Measurements from ENCODE around the gene C22orf42.
"Not testable (repeated sequence)": the region's sequence is repeated elsewhere in the genome, so short reads cannot be mapped to it uniquely, and the experiment has no call there.

C22orf42 gene

GRCh38 chr22:32164075-32164860, 5.2 kb upstream of the C22orf42 start:
- Histone ChIP-seq H3K27ac (replicated peaks) (peak overlapping the region; percentile 52), H3K27me3 (ENCODE audit: insufficient read depth, poor library complexity, severe bottlenecking) (no peaks in the 10 kb centered on the region), H3K4me3 (replicated peaks; ENCODE audit: insufficient read depth, low read length) (no peak overlapping the region)
- DNase-seq (ENCODE audit: low read depth in 1 of 2, low spot score in 1 of 2): peak; percentile 44 to 79
- no peak for TF ChIP-seq GABPA (IDR thresholded peaks at IDR 0.05; ENCODE audit: low read depth)
- TF ChIP-seq SPI1 (IDR thresholded peaks at IDR 0.05; ENCODE audit: borderline replicate concordance, low read depth): peak; percentile 36; the same call in 1 of the 2 replicates
- TF ChIP-seq REST (IDR thresholded peaks at IDR 0.05; ENCODE audit: insufficient replicate concordance, low read depth): no peak
- no peak for TF ChIP-seq POLR2AphosphoS5 (IDR thresholded peaks at IDR 0.05; ENCODE audit: low read depth)
- no peak for TF ChIP-seq CTCF (IDR thresholded peaks at IDR 0.05; ENCODE audit: insufficient read depth, low read length)

GRCh38 chr22:32160411-32160810, 1.3 kb upstream of the C22orf42 start:
- not testable (repeated sequence) for DNase-seq (ENCODE audit: low read depth in 1 of 2, low spot score in 1 of 2); H3K27me3 ChIP-seq (ENCODE audit: insufficient read depth, poor library complexity, severe bottlenecking); H3K4me3 ChIP-seq (replicated peaks; ENCODE audit: insufficient read depth, low read length); H3K27ac ChIP-seq (replicated peaks)

- not testable (repeated sequence) for H3K27ac ChIP-seq (replicated peaks); DNase-seq (ENCODE audit: low read depth in 1 of 2, low spot score in 1 of 2); H3K27me3 ChIP-seq (ENCODE audit: insufficient read depth, poor library complexity, severe bottlenecking); H3K4me3 ChIP-seq (replicated peaks; ENCODE audit: insufficient read depth, low read length)
Measured at GRCh38 chr22:32157632-32158031, 1.5 kb downstream of the C22orf42 start.

- H3K4me3 ChIP-seq (replicated peaks; ENCODE audit: insufficient read depth, low read length); DNase-seq (ENCODE audit: low read depth in 1 of 2, low spot score in 1 of 2); H3K27me3 ChIP-seq (ENCODE audit: insufficient read depth, poor library complexity, severe bottlenecking); H3K27ac ChIP-seq (replicated peaks): not testable (repeated sequence)
Measured at GRCh38 chr22:32154727-32155126, 4.4 kb downstream of the C22orf42 start.

- TF ChIP-seq REST (IDR thresholded peaks at IDR 0.05; ENCODE audit: insufficient replicate concordance, low read depth): peak; percentile 60
- H3K4me3 ChIP-seq (replicated peaks; ENCODE audit: insufficient read depth, low read length); H3K27ac ChIP-seq (replicated peaks); H3K27me3 ChIP-seq (ENCODE audit: insufficient read depth, poor library complexity, severe bottlenecking): not testable (repeated sequence)
- DNase-seq (ENCODE audit: low read depth in 1 of 2, low spot score in 1 of 2): peak in 1 of 2 experiments; percentile 50
Measured at GRCh38 chr22:32151641-32152040, 7.5 kb downstream of the C22orf42 start.

- peak in 1 of 2 experiments; percentile 18 for DNase-seq (ENCODE audit: low read depth in 1 of 2, low spot score in 1 of 2)
- not testable (repeated sequence) for H3K27me3 ChIP-seq (ENCODE audit: insufficient read depth, poor library complexity, severe bottlenecking); H3K27ac ChIP-seq (replicated peaks); H3K4me3 ChIP-seq (replicated peaks; ENCODE audit: insufficient read depth, low read length)
Measured at GRCh38 chr22:32150647-32151046, 8.5 kb downstream of the C22orf42 start.

- not testable (repeated sequence) for H3K4me3 ChIP-seq (replicated peaks; ENCODE audit: insufficient read depth, low read length); H3K27ac ChIP-seq (replicated peaks); H3K27me3 ChIP-seq (ENCODE audit: insufficient read depth, poor library complexity, severe bottlenecking); DNase-seq (ENCODE audit: low read depth in 1 of 2, low spot score in 1 of 2)
Measured at GRCh38 chr22:32148372-32148771, 10.7 kb downstream of the C22orf42 start.

GRCh38 chr22:32147128-32147527, 12.0 kb downstream of the C22orf42 start:
- H3K27ac ChIP-seq (replicated peaks); H3K4me3 ChIP-seq (replicated peaks; ENCODE audit: insufficient read depth, low read length); H3K27me3 ChIP-seq (ENCODE audit: insufficient read depth, poor library complexity, severe bottlenecking); DNase-seq (ENCODE audit: low read depth in 1 of 2, low spot score in 1 of 2): not testable (repeated sequence)
